Brain pericyte (primary cell): ENCODE data around the gene MTMR2.

ENCODE experiments used
- DNase-seq: peaks from one replicate; pipeline ENCODE4 v3.0.0-alpha.2; 2012; ENCODE audit warnings: low read depth, low spot score

MTMR2 gene

GRCh38 chr11:95923728-95924413 lies at the start of gene MTMR2:
TSS of gene MTMR2 (minus strand) at chr11:95924107. CDS start at chr11:95923954, 153 bp downstream.
- DNase-seq, result no peak

DNA sequence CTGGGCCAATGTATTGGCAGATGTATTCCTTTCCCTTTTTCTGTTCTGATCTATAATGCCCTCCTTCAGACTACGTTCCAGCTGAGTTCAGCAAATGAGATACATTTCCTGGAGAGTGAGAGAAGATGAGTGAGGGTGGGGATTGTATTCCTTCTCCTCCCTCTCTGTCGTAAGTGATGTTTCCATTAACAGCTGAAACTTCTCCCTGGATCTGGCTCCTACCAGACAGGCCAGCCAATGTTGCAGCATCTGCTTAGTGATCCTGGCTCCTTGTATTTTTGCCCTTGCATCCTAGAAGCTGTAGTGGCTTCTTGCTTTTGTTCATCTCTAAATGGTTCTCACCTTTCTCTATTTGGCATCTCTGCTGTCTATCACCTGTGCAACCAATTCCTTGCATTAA lies 48.2 kb upstream of the MTMR2 start:
- DNase-seq, result no peak

- no peak for DNase-seq
These were observed 44.7 kb upstream of the MTMR2 start for GRCh38 chr11:95968585-95968984.

- no peak for DNase-seq
These were observed 40.4 kb upstream of the MTMR2 start for GRCh38 chr11:95964281-95964680.

DNA sequence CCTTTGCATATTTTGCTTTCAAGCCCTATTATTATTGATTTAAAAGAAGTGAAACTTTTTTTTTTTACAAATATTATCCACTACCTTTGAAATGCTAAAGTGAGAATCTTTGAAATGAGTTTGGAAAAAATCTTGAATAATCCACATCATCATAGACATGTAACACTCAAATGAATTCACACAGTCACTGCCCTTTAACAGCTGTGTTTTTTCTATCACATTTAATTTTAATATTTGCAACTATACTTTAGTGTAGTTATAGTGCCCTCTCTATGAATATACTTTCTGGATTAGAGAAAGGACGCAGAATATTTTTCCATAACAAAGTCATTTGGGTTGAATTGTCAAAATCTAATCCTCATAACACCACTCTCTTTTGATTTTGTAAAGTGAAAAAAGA lies 37.9 kb upstream of the MTMR2 start:
- DNase-seq, result no peak

DNA sequence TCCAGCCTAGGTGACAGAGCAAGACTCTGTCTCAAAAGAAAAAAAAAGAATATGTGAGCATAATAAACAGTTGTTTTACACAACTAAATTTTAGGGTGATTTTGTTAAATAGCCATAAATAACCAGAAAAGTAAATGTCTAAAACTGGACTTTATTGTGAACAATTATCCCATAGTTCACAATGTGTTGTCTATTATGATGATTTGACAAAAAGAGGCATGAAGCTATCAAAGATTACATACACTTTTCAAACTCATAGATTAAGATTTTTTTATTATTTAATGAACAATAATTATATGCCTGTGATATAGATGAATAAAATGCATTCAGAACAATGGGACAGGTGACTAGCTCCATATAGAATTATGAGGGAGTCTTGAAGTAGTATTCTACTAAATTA lies 27.0 kb upstream of the MTMR2 start:
- DNase-seq, result no peak

DNA sequence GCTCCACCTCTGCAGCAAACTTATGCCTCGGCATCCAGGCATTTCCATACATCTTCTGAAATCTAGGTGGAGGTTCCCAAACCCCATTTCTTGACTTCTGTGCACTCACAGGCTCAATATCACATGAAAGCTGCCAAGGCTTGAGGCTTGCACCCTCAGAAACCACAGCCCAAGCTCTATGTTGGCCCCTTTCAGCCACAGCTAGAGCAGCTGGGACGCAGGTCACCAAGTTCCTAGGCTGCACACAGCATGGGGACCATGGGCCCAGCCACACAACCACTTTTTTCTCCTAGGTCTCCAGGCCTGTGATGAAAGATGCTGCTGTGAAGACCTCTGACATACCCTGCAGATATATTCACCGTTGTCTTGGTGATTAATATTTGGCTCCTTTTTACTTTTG lies 24.7 kb upstream of the MTMR2 start:
- no peak for DNase-seq

DNA sequence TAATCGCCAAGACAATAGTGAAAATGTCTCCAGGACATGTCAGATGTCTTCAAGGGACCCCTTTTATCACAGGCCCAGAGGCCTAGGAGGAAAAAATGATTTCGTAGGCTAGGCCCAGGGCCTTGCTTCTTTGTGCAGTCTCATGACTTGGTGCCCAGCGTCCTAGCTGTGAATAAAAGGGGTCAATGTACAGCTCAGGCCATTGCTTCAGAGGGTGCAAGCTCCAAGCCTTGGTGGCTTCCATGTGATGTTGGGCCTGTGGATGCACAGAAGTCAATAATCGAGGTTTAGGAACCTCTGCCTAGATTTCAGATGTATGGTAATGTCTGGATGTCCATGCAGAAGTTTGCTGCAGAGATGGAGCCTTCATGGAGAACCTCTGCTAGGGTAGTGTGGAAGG lies 20.7 kb upstream of the MTMR2 start:
- no peak for DNase-seq

DNA sequence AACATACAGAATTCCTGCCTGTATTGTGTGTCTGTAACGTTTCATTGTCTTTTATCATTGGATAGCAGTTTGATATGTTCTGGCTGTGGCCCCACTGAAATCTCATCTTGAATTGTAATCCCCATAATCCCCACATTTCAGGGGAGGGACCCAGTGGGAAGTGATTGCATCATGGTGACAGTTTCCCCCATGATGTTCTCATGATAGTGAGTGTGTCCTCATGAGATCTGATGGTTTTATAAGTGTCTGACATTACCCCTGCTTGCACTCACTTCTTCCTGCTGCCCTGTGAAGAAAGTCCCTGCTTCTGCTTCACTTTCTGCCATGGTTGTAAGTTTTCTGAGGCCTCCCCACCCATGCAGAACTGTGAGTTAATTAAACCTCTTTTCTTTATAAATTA lies 19.6 kb upstream of the MTMR2 start:
- no peak for DNase-seq

GRCh38 chr11:95939091-95939490 lies 15.2 kb upstream of the MTMR2 start:
- DNase-seq, result no peak

- no peak for DNase-seq
These were observed 13.5 kb upstream of the MTMR2 start for GRCh38 chr11:95937358-95937757.

DNA sequence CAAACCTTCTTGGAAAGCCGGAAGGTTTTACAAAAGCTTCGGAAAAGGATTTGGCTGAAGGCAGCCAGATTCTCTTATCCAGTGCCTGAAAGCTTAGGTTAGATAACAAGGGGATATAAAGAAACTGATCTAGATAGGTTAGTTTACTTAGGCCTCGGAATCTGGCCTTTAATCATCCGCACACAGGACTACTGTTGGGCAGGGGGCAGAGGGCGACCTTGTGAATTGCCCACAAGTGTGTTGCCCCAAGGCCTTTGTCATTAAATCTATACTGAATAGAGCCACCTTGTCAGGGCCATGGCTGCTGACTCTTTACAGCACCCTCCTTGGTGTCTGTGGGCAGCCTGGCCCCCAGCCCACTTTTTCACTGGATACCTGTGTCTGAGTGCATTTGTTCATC lies 9.7 kb upstream of the MTMR2 start:
- DNase-seq, result no peak

GRCh38 chr11:95931916-95932315 lies 8.0 kb upstream of the MTMR2 start:
- DNase-seq, result no peak

- DNase-seq, result no peak
These were observed 7.0 kb upstream of the MTMR2 start for GRCh38 chr11:95930948-95931347.

DNA sequence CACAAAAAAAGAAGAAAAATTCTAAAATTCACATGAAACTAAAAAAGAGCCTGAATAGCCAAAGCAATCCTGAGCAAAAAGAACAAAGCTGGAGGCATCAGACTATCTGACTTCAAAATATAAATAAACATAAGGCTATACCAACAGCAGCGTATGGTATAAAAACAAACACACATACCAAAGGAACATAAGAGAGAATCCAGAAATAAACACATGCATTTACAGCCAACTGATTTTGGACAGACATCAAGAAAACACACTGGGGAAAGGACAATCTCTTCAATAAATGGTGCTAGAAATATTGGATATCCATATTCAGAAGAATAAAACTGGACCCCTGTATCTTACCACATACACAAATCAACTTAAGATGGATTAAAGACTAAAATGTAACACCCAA lies 2.8 kb upstream of the MTMR2 start:
- no peak for DNase-seq

GRCh38 chr11:95925011-95925410 lies 1.1 kb upstream of the MTMR2 start:
- no peak for DNase-seq

- no peak for DNase-seq
These were observed 480 bp upstream of the MTMR2 start for GRCh38 chr11:95924414-95924760.

GRCh38 chr11:95923439-95923727 lies 524 bp downstream of the MTMR2 start:
- DNase-seq, result no peak

DNA sequence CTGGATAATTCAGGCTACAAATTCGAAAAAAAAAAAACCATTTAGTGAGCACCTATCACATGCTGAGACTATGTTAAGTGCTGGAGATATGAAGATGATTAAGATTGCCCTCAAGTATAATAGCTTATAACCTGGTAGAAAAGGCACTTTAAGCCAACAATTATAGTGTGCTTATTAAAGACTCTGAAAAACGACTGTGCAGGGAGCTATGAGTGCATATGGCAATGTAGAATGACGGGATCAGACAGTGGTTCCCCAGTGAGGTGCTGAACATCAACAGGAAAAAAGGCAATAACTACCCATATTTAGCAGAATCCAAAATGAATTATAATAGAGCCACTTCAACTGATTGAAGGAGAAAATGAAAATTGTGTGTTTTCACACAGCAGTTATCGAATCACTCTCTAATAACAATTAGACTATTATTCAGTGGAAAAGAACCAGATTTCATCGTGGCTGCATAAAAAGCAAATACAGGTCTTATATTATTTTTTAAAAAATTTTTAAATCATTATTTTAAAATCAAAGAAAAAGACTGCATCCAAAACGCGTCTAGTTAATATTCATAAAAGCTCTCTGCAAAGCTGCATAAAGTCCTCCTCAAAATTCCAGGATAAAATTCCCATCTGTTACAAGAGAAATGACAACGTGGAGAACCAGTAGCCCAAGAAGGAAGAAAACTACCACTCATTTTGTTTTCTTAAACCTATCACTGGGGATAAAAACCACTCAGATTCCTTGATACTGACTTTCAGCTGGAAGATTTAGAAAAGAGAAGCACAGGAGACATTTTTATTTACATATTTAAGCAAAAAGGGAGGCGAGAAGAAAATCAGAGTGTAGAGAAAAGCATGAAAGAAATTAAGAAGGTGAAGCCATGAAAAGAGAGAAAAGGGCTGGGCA lies 1.1 kb downstream of the MTMR2 start:
- DNase-seq, result no peak

DNA sequence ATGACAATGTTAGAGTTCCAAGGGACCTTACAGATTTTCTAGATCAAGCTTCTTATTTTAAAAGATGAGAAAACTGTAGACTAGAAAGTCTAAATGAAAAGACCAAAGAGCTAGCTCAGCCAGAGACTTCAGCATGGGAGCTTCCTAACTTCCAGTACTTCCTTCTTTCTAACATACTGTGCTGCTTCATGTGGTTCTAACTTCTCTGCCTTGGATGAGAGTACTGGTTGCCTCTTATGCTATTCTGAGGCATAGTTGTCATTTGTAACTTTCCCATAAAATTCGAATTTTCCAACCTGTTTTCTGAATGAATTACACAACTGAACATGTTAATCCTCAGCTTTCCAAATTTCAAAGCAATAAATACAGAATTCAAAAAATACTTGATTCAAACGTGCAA lies 1.8 kb downstream of the MTMR2 start:
- DNase-seq, result no peak

- DNase-seq, result no peak
These were observed 3.3 kb downstream of the MTMR2 start for GRCh38 chr11:95920460-95921105.

DNA sequence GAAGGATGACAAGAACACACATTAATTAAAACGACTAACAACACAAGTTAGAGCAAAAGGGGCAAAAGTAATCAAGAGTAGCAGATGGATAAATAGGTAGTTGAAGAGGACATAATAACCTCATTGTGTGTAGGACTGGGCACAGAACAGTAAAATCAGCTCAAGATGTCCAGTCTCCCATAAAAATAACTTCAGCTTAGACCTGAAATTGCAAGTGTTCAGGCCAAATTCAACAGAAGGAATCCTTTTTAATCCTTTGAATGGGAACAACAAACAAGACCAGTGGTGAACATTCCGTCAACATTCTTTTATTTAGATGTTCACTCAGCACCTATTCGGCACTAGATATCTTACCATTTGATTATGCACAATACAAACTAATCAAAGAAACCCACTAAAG lies 4.4 kb downstream of the MTMR2 start:
- no peak for DNase-seq

- DNase-seq, result no peak
These were observed 5.2 kb downstream of the MTMR2 start for GRCh38 chr11:95918720-95919119.
